Measurements from ENCODE around the gene SLC25A42. TPM values are rescaled to one million over a fixed set of nuclear protein-coding genes. Genes with fewer than 3 reads are reported as not detected.
"Not testable (repeated sequence)": the region's sequence is repeated elsewhere in the genome, so short reads cannot be mapped to it uniquely, and the experiment has no call there.

Gene SLC25A42
- total RNA-seq, 1 experiment from 2014 or later, result 6.3 TPM

DNA sequence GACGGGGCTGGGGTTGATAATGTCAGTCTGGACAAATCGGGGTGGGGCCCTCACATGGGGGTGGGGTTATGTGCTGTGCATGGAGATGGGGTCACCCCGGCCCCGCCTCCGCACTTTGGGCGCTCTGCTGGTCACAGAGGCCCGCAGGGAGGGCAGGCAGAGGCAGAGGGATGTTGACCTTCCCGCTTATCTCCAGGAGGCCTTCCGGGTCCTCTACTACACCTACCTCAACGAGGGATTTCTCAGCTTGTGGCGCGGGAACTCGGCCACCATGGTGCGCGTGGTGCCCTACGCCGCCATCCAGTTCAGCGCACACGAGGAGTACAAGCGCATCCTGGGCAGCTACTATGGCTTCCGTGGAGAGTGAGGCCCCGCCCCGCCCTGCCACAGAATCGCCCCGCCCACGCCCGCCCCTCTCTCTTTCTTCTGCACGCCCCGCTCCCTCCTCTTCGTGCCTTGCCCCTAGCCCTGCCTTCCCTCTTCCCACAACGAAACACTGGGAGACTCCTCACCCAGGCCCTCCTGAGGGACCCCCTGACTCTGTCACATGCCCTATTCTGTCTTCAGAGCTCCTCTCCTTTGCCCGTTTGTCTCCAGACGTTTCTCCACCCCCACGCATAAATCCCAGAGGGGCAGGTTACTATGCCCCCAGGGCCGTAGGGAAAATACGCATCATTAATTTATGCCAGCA lies 41.7 kb downstream of the SLC25A42 start:
- no peak for DNase-seq (ENCODE audit: low spot score)

DNA sequence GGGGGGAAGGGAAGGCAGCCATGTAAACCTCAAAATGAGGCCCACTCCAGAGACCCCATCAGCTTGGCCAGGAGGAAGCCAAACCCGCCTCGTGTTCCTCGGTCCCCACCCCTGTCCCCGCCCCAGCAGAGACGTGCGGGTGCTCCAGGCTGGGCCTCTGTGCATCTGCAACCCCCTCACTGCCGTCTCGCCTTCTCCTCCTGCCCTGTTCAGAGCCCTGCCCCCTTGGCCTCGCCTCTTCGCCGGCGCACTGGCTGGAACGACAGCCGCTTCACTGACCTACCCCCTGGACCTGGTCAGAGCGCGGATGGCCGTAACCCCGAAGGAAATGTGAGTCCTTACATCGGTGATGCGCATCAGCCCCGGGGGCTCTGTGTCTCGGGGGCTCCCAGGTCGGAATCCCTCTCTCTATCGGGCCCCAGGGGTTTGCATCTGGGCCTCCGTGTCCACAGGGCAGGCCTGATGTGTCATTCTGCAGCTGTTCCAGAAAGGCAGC lies 42.3 kb downstream of the SLC25A42 start:
- DNase-seq (ENCODE audit: low spot score), result no peak

DNA sequence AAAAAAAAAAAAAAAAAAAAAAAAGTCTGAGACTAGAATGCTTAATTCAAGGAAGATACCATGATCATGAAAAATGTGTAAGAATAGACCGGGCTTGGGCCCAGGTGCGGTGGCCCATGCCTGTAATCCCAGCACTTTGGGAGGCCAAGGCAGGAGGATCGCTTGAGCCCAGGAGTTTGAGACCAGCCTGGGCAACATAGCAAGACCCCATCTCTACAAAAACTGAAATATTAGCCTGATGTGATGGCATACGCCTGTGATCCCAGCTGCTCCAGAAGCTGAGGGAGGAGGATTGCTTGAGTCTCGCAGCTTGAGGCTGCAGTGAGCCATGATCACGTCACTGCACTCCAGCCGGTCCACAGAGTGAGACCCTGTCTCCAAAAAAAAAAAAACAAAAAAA lies 43.1 kb downstream of the SLC25A42 start:
- DNase-seq (ENCODE audit: low spot score), result not testable (repeated sequence)

DNA sequence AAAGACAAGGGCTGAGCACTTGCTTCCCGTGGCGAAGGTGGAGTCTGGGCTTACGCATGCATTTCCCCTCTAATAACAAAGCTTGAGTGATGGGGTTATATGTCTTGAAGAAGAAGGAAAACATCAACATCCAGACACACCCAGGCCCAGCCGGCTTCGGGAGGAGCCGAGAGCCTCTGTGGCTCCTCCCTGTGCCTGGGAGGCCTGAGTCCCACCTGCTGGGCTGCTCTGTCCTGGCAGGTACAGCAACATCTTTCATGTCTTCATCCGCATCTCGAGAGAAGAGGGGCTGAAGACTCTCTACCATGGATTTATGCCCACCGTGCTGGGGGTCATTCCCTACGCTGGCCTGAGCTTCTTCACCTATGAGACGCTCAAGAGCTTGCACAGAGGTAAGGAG lies 43.9 kb downstream of the SLC25A42 start:
- DNase-seq (ENCODE audit: low spot score), result no peak

DNA sequence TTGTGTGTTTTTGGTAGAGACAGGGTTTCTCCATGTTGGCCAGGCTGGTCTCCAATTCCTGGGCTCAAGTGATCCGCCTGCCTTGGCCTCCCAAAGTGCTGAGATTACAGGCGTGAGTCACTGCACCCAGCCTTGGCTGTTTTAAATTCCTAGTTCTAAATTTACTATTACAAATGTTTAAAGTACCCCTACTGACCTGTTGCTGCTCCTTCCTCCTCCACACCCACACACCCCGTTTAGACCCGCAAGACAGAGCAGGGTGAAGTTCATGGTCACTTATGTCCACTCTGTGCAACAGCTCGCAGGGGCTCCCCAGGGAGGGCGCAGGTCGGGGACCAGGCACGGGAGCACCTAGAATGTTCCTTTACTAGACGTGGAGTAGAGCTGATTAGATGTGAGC lies 45.8 kb downstream of the SLC25A42 start:
- no peak for DNase-seq (ENCODE audit: low spot score)

DNA sequence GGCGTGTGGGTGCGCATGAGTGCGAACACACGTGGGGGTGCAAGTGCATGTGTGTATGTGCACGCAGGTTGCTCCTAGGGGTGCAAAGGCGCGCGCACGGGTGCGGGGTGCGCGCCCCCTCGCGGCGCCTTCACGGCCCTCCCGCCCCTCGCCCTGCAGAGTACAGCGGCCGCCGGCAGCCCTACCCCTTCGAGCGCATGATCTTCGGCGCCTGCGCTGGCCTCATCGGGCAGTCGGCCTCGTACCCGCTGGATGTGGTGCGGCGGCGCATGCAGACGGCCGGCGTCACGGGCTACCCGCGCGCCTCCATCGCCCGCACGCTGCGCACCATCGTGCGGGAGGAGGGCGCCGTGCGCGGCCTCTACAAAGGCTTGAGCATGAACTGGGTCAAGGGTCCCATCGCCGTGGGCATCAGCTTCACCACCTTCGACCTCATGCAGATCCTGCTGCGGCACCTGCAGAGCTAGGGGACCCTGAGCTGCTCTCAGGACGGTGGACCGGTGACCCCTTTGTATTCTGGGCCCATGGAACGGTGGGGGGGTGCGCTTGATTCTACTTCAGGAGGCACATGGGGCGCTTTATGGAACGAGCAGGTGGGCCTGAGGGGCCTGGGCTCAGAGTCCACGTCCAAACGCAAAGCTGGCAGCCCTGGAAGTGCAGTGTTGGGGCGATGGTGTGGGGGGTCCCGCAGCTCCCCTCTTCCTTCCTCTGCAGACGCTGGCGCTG lies 46.8 kb downstream of the SLC25A42 start:
- DNase-seq (ENCODE audit: low spot score), result no peak

DNA sequence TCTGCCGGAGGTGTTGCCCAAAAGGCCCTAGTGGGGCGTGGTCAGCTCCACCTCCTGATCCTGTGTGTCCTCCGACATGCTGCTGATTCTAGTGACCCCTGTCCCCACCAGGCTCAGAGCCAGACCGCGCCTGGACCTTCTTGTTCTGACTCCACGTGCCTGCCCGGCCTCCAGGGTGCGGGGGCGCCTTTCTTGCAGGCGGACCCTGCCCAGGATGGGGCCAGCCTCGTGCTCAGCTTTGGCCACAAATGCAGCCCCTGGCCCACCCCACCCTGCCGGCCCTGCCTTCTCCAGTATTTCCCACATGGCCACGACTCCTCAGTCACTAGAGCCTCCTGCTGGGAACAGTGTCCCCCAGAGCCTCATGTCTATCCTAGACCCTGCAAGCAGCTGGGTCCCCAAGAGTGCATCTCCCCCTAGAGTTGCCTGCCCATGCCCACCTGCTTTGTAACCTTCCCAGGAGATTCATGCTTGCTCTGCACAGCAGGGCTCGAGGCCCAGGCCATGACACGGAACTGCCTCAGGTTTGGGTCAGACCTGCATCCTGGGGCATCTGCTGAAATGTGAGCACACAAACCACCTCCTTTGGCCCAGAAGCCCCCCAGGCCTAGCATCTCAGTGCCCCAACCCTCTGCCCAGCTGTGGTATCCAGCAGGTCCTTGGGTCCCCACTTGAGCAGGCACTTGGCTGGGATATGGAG lies 47.5 kb downstream of the SLC25A42 start:
- DNase-seq (ENCODE audit: low spot score), result no peak

DNA sequence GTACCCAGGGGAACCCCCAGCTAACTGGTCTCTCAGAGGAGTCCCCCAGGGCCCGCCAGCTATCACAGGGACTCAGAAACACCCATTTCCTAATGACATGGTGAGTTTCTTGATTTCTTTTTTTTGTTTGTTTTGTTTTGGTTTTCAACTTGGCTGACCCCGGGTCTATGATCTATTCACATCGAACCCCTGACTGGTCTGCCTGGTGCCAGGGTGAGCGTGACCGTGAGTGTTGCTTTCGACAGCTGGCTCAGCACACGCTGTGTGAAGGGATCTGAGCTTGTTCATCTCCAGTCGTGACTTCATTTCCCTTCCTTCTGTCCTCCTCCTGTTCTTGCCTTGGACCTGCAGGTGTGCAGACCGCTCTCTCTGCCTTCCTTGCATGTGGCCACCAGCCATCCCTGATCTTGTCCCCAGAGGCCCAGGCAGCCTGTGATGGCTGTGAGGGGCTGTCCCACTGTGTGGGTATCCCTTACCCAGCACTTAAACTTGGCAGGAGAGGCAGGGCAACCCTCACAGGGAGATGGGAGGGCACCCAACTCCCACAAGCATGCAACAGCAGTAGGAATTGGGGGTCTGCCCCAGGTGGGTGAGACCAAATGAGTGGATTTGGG lies 48.3 kb downstream of the SLC25A42 start:
- DNase-seq (ENCODE audit: low spot score), result no peak

DNA sequence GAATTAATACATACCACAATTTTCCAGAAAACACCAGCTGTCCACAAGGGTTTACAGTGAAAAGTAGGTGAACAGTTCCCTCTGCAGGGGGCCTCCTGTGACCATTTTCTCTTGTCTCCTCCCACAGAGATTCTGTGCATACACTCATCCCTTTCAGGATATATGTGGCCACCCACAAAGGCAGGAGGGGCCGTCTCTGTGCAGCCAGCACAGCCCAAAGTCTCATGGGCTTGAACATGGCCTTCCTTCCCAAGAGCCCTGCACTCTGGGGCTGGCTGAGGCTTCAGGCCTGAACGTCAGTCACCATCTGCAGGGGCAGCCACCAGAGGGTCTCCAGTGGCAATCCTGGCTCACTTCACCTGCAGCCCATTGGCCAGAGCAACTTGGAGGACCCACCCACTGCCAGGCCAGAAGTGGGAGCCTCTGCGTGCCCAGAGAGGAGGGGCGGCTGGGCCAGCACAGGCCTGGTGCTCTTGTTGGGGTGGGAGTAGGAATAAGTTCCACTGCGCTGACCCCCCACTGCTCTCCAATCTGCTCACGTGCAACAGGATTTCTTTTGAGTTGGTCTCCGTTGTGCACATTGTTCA lies 49.3 kb downstream of the SLC25A42 start:
- no peak for DNase-seq (ENCODE audit: low spot score)

DNA sequence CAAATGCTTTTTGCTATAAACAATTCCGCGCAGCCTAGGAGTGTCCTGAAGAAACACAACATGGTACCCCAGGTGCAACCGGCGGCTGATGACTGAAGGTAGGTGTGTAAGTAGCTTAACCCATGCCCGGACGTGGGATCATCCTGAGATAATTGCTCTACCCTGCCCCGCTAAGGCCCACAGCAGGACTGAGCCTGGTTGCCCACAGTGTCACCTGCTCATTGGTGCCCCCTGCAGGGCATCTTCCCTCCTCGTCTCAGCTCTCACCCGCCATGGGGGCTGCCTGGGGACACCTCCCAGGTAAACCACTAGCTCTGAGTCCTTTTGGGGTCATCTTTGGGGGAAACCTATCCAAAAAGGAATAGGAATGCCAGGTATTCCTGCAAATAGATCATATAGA lies 52.2 kb downstream of the SLC25A42 start:
- DNase-seq (ENCODE audit: low spot score), result no peak

DNA sequence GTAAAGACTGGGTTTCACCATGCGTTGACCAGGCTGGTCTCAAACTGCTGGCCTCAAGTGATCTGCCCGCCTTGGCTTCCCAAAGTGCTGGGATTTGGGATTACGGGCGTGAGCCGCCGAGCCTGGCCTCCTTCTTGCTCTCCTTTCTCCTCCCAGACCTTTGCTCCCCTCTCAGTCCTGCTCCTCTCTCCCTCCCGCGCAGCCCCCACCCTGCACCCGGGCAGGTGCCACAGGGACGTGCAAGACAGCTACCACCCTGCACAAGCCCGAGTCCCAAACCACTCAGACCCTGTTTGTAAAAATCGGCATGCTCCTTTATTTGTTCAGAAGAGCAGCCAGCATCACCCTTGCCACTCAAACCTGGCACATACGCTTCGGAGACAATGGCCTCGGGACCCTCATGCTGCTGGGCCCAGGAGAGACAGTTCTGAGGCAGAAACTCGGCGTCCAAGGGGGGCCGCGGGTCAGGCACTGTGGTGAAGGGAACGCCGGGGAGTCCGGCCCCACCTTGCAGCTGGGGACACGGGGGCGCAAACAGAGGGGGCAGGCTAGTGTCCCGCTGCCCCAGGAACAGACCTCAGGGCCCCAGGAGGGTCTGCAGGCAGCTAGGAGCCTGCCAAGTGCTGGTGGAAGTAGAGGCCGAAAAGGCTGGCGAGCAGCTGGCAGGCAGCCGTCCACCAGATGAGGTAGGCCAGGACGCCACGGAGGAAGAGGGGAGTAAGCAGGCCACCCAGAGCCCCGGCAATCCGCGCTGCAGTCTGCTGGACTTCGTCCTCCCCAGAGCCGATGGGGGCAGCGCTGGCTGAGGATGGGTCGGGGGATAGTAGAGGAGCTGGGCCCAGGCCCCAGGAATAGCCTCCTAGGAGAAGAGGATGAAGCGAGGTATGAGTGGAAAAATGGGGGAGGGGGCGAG lies 55.8 kb downstream of the SLC25A42 start:
- DNase-seq (ENCODE audit: low spot score), result no peak

DNA sequence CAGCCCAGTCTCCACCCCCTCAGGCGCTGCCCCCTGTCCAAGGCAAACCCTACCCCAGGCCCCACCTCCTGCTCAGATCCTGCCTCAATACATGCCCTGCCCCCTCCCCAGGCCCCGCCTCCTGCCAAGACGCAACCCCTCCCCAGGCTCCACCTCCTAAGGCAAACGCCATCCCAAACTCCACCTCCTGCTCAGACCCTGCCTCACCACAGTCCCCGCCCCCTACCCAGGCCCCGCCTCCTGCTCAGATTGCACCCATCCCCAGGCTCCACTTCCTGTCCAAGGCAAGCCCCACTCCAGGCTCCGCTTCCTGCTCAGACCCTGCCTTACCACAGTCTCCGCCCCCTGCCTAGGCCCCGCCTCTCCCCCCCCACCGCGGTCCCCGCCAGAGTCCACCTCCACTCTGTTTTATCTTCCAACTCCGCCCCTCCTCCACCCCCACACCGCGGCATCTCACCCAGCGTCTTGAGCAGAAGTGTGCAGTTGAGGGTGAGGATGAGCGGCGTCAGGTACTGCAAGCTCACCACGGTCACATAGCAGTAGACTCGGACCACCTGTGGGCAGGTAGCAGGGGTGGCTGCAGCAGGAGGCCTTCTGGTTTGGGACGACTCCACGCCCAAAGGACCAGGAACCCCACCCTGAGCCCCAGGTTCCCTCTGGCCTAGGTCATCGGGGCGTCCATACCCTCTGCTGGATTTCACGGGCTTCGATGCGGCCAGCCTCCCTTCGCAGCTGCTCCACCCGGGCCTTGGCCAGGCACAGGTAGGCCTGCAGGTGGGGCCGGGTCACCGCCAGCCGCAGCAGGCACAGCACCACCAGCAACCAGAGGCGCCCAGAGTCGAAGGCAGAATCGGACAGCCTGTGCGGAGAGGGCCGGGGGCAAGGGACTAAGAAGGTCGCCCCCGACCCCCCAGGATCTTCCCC lies 56.8 kb downstream of the SLC25A42 start:
- peak; percentile 39 for DNase-seq (ENCODE audit: low spot score)

DNA sequence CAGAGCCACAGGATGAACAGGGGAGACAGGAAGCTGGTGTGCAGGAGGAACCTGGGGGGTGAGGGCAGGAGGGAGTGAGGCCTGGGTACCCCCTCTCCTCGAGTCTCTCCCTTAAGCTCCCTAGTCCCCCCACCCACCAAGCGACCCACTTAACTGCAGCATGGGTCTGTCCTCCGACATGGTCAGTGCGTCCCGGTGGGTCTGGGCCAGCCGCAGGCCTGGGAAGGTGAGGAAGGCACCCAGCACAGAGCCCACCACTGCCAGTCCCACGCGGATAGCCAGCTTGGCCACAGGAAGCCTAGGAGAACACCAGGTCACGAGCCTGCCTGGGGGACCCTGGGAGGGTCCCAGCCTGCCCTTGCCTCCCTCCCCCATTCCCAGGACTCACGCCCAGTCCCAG lies 57.6 kb downstream of the SLC25A42 start:
- no peak for DNase-seq (ENCODE audit: low spot score)

DNA sequence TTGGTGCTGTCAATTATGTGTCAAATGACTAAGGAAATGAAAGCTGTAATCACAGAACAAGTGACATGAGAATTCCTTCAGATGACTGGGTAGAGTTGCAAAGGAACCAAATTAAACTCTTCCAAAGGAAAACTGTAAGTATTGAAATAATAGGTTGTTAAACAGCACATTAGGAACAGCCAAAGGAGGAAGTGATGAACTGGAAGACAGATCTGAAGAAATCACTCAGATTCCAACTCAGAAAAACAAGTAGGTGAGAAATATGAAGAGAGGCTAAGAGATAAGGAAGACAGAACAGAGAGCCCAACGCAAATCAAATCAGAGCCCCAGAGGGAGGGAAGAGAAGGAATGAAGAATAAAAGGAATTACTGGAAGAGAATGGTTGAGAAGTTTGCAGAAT lies 59.1 kb downstream of the SLC25A42 start:
- no peak for DNase-seq (ENCODE audit: low spot score)

DNA sequence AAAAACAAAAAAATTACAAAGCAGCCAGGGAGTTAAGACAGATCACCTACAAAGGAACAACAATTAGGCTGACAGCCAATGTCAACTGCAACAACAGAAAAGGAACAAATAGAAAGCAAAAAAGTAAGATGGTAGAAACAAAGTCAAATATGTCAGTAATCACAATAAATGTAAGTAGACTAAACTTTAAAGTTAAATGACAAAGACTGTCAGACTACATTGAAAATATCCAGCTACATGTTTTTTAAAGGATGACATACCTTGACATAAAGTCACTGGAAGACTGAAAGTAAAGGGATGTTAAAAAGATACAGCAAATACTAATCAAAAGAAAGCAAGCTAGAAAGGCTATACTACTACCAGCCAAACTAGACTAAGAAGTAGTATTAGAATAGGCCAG lies 59.6 kb downstream of the SLC25A42 start:
- DNase-seq (ENCODE audit: low spot score), result no peak

DNA sequence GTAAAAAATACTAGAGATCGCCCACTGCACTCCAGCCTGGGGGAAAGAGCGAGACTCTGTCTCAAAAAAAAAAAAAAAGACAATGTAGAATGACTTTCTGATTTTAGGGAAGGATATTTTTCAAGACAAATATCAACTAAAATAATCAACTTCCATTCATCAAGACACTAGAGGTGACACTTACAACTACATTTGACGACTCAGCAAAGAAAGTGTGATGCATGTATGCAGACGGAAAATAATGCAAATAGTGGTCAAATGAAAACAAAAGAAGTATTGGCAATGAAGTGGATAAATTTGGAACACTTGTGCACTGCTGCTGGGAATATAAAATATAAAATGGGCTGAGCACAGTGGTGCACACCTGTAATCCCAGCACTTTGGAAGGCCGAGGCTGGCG lies 62.3 kb downstream of the SLC25A42 start:
- no peak for DNase-seq (ENCODE audit: low spot score)

DNA sequence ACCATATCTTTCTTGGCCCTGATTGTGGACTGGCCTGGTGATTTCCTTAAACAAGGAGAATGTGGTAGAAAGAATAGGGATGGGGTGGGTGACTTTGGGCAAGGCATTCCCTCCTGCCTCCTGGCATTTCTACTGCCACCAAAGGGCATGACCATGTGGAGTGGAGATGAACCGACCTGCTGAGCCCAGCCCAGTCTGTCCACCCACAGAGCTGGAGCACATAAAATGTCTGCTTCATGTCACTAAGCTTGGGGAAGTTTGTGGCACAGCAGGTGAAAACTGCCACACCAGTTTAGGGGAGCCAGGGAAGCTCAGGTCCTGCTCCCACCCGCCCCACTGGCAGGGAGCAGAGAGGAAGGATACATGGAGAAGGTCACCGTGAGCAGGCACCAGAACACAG lies 68.2 kb downstream of the SLC25A42 start:
- DNase-seq (ENCODE audit: low spot score), result no peak

DNA sequence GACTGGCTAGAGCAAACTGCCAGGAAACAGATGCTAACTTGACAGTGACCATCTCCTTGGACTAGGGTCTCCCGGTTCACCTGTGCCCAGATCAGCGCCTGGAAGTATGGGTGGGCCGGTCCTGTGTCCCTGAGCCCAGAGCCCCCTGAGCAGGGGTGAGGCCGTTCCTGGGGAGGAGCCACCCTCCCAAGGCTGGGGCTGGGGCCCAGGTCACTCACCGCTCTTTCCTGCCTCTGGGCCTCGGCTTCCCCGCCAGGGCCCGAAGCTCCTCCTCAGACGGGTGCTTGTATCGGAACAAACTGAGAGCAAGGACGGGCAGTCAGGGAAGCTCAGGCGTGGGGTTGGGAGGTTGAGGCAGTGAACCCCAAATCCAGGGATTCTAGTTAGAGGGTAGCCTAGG lies 69.1 kb downstream of the SLC25A42 start:
- no peak for DNase-seq (ENCODE audit: low spot score)

DNA sequence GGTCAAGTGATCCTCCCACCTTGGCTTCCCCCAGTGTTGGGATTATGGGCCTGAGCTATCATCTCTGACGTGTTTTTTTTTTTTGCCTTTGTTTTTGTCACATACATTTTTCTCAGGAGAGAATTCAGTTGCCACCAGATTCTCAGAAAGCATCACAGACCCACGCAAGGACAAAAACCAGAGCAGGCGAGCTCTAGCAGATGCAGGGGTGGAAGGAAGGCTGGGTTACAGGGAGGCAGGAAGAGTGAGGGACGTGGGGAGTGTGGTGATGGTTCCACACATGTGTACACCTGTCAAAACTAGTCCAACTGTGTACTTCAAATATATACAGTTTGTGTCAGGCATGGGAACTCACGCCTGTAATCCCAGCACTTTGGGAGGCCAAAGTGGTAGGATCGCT lies 70.2 kb downstream of the SLC25A42 start:
- no peak for DNase-seq (ENCODE audit: low spot score)

DNA sequence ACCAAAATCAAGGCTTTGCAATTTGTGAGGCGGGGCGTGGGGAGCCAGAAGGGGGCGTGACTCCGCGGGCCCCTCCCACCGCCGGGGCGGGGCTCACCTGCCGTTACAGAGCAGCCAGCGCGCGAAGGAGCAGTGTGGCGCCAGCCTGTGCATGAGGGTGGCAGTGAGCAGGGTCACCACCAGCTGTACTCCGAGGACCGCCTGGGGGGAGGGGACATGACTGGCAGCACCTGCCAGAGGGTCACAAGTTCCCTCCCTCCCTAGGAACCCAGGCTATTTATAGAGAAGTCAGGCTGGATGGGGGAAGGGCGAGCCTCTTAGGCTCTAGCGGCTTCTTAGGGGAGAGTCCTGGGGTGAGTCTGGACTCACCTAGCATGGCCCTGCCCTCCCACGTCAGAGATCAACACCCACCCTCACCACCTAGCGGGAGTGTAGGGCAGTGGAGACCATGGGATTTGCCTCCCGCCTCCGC lies 70.9 kb downstream of the SLC25A42 start:
- no peak for DNase-seq (ENCODE audit: low spot score)
